Panc1 (cell line): Measurements from ENCODE around the gene LNPEP.

Experiments used
- CTCF ChIP-seq: fragments of 450-650 bp; IDR thresholded peaks from 2 replicates; pipeline ENCODE4 v1.5.1; 2017; ENCODE audit warnings: mild to moderate bottlenecking
- POLR2AphosphoS5 ChIP-seq: IDR thresholded peaks from 2 replicates; pipeline ENCODE4 v1.6.1; 2012; ENCODE audit warnings: mild to moderate bottlenecking, low read depth, low read length, moderate library complexity
- REST ChIP-seq, 2 experiments: IDR thresholded peaks; 2 replicates each; pipeline ENCODE4 v1.6.1; 2011 to 2012; ENCODE audit warnings: low read depth in 2 of 2, control low read depth in 1 of 2, low read length in 1 of 2, mild to moderate bottlenecking in 1 of 2, moderate library complexity in 1 of 2; ENCODE audit not compliant: insufficient read depth in 1 of 2
- SIN3A ChIP-seq: IDR thresholded peaks from 2 replicates; pipeline ENCODE4 v1.6.1; 2012; ENCODE audit warnings: low read depth, mild to moderate bottlenecking, low read length, moderate library complexity, borderline replicate concordance; ENCODE audit not compliant: insufficient read depth
- TCF7L2 ChIP-seq: IDR thresholded peaks from 2 replicates; pipeline ENCODE4 v1.6.1; 2011; ENCODE audit warnings: mild to moderate bottlenecking, low read depth, low read length, inconsistent platforms

GRCh38 chr5:97011567-97011966 is 75.7 kb downstream of the LNPEP start:
- no peak for TF ChIP-seq CTCF
- TF ChIP-seq POLR2AphosphoS5, result no peak
- no peak for TF ChIP-seq REST (IDR thresholded peaks at IDR 0.05; ENCODE audit: insufficient read depth in 1 of 2, low read depth in 2 of 2, low read length in 1 of 2)
- TF ChIP-seq TCF7L2, result no peak
- TF ChIP-seq SIN3A, result no peak
